GM13977 (cell line): ENCODE measurements around the gene FMO2.

Experiments
- DNase-seq: peaks from one replicate; pipeline ENCODE4 v3.0.0; 2012; ENCODE audit warnings: low spot score
- in situ Hi-C: fragments of 300-500 bp; cut with MboI; formaldehyde crosslinking; loops from one replicate; pipeline ENCODE4 v1.12.0; 2022; ENCODE audit warnings: low sequenced_read_pairs, low pct_unique_long_range_greater_than_20kb, mixed read lengths, inconsistent platforms; ENCODE audit not compliant: unreplicated experiment
- TF ChIP-seq, protein P1 (sequence below): IDR thresholded peaks from 2 replicates; pipeline ENCODE4 v1.5.1; 2012; ENCODE audit warnings: mild to moderate bottlenecking, control low read depth; ENCODE audit not compliant: insufficient read depth; ENCODE audit errors: extremely low read depth, missing control alignments

FMO2 gene

DNA sequence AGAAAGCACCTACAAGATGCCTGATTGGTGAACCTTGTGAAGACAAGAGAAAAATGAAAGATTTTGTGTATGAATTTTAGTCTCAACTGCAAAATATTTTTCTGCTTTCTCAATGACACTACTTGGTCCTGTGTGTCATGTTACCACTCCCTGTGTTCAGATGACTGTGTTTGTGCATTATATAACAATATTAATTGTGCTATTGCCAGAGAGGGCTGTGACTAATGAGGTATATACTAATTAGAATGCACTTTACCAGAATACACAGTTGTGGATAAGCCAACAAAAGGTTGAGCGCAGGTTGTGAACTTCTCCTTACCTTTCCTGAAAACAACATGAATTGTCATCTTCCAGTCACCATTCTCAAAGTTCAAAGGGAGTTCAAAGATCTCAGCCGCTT is 17.3 kb upstream of the FMO2 start:
- in situ Hi-C loops: no loop called here
- DNase-seq: no peak
- TF ChIP-seq, protein P1, sequence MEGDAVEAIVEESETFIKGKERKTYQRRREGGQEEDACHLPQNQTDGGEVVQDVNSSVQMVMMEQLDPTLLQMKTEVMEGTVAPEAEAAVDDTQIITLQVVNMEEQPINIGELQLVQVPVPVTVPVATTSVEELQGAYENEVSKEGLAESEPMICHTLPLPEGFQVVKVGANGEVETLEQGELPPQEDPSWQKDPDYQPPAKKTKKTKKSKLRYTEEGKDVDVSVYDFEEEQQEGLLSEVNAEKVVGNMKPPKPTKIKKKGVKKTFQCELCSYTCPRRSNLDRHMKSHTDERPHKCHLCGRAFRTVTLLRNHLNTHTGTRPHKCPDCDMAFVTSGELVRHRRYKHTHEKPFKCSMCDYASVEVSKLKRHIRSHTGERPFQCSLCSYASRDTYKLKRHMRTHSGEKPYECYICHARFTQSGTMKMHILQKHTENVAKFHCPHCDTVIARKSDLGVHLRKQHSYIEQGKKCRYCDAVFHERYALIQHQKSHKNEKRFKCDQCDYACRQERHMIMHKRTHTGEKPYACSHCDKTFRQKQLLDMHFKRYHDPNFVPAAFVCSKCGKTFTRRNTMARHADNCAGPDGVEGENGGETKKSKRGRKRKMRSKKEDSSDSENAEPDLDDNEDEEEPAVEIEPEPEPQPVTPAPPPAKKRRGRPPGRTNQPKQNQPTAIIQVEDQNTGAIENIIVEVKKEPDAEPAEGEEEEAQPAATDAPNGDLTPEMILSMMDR: no peak

DNA sequence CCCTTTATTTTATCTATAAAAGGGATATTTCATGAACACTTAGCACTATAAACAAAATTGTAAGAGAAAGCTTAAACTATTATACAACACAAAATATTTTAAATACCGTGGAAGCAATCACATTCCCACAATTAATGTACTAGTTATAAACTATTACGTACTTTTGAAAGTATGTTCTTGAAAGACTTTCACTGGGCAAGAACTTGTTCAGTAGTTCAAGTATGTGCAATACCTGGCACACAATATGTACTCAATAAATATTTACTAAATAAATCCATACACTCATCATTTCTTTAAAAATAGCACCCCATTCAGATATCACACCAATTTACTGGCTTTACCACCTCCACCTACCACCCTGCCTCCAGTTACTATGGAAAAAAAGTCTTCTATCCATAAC is 12.6 kb upstream of the FMO2 start:
- in situ Hi-C loops: no loop called here
- TF ChIP-seq, protein P1: no peak
- DNase-seq: no peak

DNA sequence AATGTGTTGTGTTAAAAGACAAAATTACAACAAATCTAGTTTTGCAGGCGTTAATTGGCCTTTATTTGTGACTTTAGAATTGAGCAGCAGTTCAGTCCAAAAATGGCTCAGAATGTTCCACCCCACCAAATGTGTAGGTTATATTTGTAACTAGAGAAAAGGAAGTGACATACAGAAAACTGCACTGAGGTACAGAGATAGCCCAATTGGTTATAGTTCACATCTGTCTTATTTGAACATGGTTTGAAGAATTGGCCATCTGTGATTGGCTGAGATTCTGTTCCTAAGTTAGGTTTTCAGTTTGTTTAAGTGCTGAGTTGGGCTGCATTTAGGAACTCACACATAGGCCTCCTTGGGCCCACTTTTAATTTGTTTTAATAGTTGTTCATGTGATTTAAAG is 12.0 kb upstream of the FMO2 start:
- in situ Hi-C loops: no loop called here
- TF ChIP-seq, protein P1: no peak
- no peak for DNase-seq

DNA sequence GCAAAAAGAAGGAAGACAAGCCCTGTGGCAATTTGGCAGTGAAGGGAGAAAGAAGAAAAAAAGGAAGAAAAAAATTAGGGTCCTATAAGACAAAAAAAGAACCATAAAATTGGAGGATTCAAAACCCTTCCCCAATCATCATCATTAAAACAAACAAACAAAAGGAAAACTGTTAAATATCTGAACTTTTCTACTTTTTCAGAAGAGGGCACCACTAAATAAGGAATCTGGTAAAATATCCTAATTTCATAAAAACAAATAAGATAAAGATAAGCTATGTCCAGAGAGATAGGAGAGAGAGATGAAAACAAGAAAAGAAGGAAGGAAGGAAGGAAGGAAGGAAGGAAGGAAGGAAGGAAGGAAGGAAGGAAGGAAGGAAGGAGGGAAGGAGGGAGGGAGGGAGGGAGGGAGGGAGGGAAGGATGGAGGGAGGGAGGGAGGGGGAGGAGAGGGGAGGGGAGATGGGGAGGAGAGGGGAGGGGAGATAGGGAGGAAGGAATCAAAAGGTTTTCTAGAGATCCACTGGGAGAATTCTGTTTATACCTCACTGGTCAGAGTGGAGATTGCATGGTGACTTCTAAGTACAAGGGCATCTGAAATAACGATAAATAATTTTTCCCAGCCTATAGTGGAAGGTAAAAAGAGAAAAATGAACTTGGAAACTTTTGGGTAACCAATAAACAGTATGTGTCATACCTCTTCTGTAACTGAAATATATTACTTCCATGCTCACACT is 10.4 kb upstream of the FMO2 start:
- TF ChIP-seq, protein P1: no peak
- in situ Hi-C loops: no loop called here
- no peak for DNase-seq

DNA sequence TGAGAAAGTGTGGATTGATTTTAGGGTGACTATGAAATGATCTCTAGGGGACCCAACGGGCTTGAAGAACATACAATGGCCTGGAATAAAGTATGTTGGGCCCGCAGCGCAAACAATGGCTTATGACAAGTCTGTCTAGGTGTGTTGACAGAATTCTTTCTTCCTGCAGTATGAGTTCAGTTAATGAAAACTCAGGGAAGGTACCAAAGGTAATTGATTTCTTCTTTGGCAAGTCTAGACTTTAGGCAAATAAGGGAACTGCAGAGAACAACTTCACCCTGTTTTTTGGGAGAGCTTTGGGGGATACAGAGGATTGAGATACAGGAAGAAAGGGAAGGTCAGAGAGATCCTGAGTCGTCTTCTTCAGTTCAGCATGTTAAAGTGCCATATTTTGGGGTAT is 7.8 kb upstream of the FMO2 start:
- in situ Hi-C loops: no loop called here
- TF ChIP-seq, protein P1: no peak
- no peak for DNase-seq

DNA sequence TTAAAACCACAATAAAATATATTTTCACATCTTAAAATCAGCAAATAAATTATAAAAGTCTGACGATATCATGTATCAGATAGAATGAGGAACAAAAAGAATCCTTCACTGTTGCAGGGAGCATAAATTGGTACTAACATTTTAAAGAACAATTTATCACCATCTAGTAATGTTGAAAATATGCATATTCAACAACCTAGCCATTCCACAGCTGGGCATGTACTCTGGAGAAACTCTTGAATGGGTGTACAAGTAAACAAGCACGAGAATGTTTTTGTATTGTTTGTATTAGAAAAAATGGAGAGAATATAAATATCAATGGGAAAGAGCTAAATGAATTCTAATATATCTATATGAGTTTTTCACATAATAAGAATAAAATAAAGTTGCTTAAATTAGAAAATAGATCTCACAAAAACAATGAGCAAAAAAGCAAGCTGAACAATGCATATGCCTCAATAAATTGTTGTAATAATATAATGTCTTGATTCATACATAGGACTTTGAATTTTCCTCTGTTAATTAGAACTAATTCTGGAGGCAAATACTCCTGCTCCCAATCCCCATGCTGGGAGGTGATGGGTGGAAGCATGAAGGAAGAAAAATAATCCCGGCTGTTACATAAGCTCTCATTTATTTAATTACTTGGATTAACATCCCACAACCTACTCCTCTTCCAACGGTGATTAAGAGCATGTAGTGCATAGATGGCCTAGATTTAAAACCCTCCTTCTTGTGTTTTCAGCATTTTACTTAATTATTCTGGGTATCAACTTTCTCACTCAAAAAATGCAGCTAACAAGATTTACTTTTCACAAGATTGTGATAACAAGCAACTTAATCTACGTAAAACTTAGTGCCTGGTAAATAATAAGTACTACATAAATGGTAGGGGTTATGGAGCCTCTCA is 5.5 kb upstream of the FMO2 start:
- DNase-seq: no peak
- TF ChIP-seq, protein P1: no peak
- in situ Hi-C loops: no loop called here
